Activated CD8-positive, alpha-beta T cell treated with anti-CD3 and anti-CD28 coated beads for 36 hours (primary cell): ENCODE results near the gene NAA15. TPM values are rescaled to one million over a fixed set of nuclear protein-coding genes. Genes with fewer than 3 reads are reported as not detected.
A peak's percentile ranks its signal among the peaks of the same experiment; 100 is the strongest.

Source experiments
- ATAC-seq: fragments of 200-7000 bp; cut with Tn5 transposase; one replicate; pipeline ENCODE4 v1.10.0; 2021; ENCODE audit warnings: mild to moderate bottlenecking, moderate library complexity
- CTCF ChIA-PET: fragments of 350-600 bp; sonication (Branson Sonifier 250); formaldehyde crosslinking; loops from one replicate; lab custom pipeline; 2021; ENCODE audit warnings: antibody characterized with exemption; lab: Charles Lee
- POLR2A ChIA-PET: fragments of 350-600 bp; sonication (Branson Sonifier 250); formaldehyde crosslinking; loops from one replicate; lab custom pipeline; 2021; ENCODE audit warnings: antibody characterized with exemption; lab: Charles Lee
- DNase-seq: peaks from one replicate; pipeline ENCODE4 v3.0.0-alpha.2; 2020
- H3K27ac Mint-ChIP-seq: one replicate; pipeline ENCODE4 v1.8.0; 2021; ENCODE audit warnings: mild to moderate bottlenecking, mixed read lengths
- H3K27me3 Mint-ChIP-seq: one replicate; pipeline ENCODE4 v1.8.0; 2021; ENCODE audit warnings: mixed read lengths
- H3K36me3 Mint-ChIP-seq: one replicate; pipeline ENCODE4 v1.8.0; 2021; ENCODE audit warnings: low read depth, mixed read lengths
- H3K4me1 Mint-ChIP-seq: one replicate; pipeline ENCODE4 v1.8.0; 2021; ENCODE audit warnings: low read depth, mixed read lengths
- H3K4me3 Mint-ChIP-seq: one replicate; pipeline ENCODE4 v1.8.0; 2021; ENCODE audit warnings: mild to moderate bottlenecking, moderate library complexity, mixed read lengths
- H3K9me3 Mint-ChIP-seq: one replicate; pipeline ENCODE4 v1.8.0; 2021; ENCODE audit warnings: mixed read lengths
- intact Hi-C: fragments of 100-400 bp; cut with micrococcal nuclease; formaldehyde crosslinking; loops from one replicate; pipeline ENCODE4 v1.10.0; 2022
- total RNA-seq, 2 experiments: library from RNA; stranded (reverse); gene quantifications; one replicate each; pipeline ENCODE4 v1.2.3, GENCODE V29; 2021
- TF ChIP-seq, protein P1 (sequence below): fragments of 200-600 bp; IDR thresholded peaks from one replicate; pipeline ENCODE4 v1.8.0; 2022; ENCODE audit warnings: antibody characterized with exemption, mild to moderate bottlenecking

NAA15 gene
- total RNA-seq, 2 experiments from 2014 or later = 113 to 114 TPM

DNA sequence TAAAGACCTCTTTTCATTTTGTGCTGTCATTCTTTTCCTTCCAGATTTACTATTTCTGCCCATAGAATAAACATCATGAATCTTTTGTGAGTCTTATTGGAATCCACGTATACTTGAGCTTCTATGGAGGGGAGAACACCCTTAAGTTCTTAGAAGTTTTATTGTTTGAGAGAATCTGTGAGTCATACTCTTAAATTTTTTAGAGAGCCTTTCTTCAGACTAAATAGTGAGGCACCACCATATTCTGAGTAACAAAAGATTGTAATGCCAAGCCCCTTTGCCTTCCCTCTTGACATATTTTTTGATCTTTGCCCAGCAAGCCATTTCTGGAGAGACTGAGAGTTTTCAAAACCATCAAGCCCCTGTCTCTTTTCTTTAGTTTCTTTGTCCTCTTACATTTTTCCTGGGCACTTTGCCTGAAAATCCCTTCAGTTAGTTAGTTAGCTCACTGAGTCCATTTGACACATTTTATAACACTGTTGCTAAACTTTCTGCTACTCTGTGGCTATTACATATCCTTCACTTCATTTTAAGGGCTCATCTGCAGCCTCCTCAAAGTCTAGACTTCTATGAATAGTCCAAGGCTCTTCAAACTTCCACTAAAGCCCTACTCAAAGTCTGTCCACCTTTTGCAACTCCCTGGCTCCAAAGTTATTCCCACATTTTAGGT, 66.3 kb downstream of the NAA15 start:
- TF ChIP-seq, protein P1, sequence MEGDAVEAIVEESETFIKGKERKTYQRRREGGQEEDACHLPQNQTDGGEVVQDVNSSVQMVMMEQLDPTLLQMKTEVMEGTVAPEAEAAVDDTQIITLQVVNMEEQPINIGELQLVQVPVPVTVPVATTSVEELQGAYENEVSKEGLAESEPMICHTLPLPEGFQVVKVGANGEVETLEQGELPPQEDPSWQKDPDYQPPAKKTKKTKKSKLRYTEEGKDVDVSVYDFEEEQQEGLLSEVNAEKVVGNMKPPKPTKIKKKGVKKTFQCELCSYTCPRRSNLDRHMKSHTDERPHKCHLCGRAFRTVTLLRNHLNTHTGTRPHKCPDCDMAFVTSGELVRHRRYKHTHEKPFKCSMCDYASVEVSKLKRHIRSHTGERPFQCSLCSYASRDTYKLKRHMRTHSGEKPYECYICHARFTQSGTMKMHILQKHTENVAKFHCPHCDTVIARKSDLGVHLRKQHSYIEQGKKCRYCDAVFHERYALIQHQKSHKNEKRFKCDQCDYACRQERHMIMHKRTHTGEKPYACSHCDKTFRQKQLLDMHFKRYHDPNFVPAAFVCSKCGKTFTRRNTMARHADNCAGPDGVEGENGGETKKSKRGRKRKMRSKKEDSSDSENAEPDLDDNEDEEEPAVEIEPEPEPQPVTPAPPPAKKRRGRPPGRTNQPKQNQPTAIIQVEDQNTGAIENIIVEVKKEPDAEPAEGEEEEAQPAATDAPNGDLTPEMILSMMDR = no peak
- peaks cover 58% of the 10 kb centered on the region for H3K36me3 Mint-ChIP-seq
- no peaks in the 10 kb centered on the region for H3K27me3 Mint-ChIP-seq
- POLR2A ChIA-PET = no interaction called here
- no peak overlapping the region for H3K4me3 Mint-ChIP-seq
- no peak for ATAC-seq
- CTCF ChIA-PET = interaction anchor here (0.8 to 1.2 kb wide), 4 partner anchors 26 to 337 kb away, joined by 3 read pairs; no protein-coding TSS in a partner anchor
- H3K4me1 Mint-ChIP-seq = peaks cover 12% of the 10 kb centered on the region
- peak overlapping the region; percentile 6 for H3K27ac Mint-ChIP-seq
- DNase-seq = no peak
- H3K9me3 Mint-ChIP-seq = no peaks in the 10 kb centered on the region
- intact Hi-C loops = no loop called here

DNA sequence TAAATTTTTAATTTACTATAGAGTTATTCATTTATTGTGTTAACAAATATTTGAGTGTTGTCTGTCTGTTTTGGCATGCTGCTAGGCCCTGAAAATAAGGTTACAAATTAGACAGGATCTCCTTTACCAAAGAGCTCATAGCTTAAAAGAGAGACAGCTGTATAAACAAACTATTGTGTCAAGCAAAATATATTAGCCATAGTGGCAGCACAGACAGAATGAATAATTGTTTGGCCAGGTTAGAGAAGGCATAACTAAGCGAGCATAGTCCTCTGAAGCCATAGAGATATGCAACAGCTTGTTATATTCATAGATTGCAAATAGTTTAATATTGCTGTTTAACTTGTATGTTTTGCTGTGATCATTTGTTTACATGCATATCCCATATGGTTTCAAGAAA, 67.7 kb downstream of the NAA15 start:
- ChIA-PET POLR2A (no interaction called here), CTCF (interaction anchor here (0.8 to 1.5 kb wide), 2 partner anchors 16 to 24 kb away, joined by 3 to 6 read pairs; no protein-coding TSS in a partner anchor)
- intact Hi-C loops = no loop called here
- Mint-ChIP-seq H3K9me3 (no peaks in the 10 kb centered on the region), H3K36me3 (peaks cover 58% of the 10 kb centered on the region), H3K27ac (no peak overlapping the region), H3K27me3 (no peaks in the 10 kb centered on the region), H3K4me1 (peaks cover 12% of the 10 kb centered on the region), H3K4me3 (no peak overlapping the region)
- ATAC-seq (no peak), DNase-seq (no peak)
- TF ChIP-seq, protein P1 = no peak

DNA sequence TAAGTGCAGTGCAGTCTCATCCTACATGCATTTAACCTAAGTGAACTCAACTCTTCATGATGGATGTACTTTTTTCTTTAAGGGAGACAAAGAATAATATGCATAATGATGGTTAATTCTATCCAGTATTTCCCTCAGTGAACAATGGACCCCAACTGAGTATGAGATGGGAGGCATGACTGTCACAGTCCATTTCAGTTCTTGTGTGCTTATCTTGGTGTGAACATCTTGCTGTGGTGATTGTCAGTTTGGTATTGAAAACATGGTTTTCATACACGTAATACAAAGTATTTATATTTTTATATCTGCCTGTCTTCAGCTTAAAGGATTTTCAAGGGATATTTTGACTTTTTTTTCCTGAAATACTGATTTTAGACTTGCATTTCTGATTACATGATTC, 72.9 kb downstream of the NAA15 start:
- POLR2A ChIA-PET = no interaction called here
- Mint-ChIP-seq H3K4me1 (no peaks in the 10 kb centered on the region), H3K9me3 (no peaks in the 10 kb centered on the region), H3K27me3 (no peaks in the 10 kb centered on the region), H3K27ac (no peak overlapping the region), H3K36me3 (peaks cover 40% of the 10 kb centered on the region), H3K4me3 (no peak overlapping the region)
- TF ChIP-seq, protein P1 = no peak
- intact Hi-C loops = no loop called here
- CTCF ChIA-PET = no interaction called here
- ATAC-seq (no peak), DNase-seq (no peak)

DNA sequence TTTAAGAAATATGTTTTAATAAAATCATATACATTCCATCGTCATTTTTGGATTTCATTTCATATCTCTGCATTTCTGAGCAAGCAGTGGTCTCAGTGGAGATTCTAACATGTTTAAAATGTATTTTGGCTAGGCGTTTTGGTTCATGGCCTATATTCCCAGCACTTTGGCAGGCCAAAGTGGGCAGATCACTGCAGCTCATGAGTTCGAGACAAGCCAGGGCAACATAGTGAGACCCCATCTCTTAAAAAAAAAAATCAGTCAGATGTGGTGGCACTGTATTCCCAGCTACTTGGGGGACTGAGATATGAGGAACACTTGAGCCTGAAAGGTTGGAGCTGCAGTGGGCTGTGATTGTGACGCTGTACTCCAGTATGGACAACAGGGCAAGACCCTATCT, 85.1 kb downstream of the NAA15 start:
- Mint-ChIP-seq H3K27me3 (no peaks in the 10 kb centered on the region), H3K4me3 (no peak overlapping the region), H3K36me3 (peaks cover 48% of the 10 kb centered on the region), H3K27ac (no peak overlapping the region), H3K4me1 (peaks cover 2% of the 10 kb centered on the region), H3K9me3 (no peaks in the 10 kb centered on the region)
- intact Hi-C loops = no loop called here
- ATAC-seq (no peak), DNase-seq (no peak)
- ChIA-PET POLR2A (no interaction called here), CTCF (interaction anchor here (1.7 kb wide), 1 partner anchor 20 kb away, joined by 3 read pairs; no protein-coding TSS in a partner anchor)
- TF ChIP-seq, protein P1 = no peak

DNA sequence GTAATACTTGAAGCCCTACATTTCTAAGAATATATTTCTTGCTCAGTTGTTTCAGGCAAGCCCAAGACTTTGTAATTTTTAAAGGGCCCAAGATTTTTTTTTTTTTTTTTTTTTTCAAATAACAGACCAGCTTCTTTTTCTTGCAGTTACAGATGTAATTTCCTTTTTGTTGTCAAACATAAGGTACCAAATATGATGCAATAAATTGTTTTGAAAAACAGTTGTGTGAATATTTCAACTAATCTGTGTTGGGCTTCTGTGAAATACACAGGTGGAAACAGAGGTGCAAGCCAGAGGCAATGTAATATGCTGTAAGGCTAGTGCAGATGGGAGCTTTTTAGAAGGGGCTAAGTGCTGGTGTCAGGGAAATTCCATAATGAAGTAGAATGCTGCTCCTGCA, 87.8 kb downstream of the NAA15 start:
- CTCF ChIA-PET = interaction anchor here (1.7 kb wide), 1 partner anchor 27 kb away, joined by 4 read pairs; no protein-coding TSS in a partner anchor
- Mint-ChIP-seq H3K9me3 (no peaks in the 10 kb centered on the region), H3K27me3 (no peaks in the 10 kb centered on the region), H3K27ac (peak overlapping the region; percentile 34), H3K4me3 (no peak overlapping the region), H3K4me1 (peaks cover 2% of the 10 kb centered on the region), H3K36me3 (peaks cover 50% of the 10 kb centered on the region)
- POLR2A ChIA-PET = interaction anchor here (0.6 kb wide), 2 partner anchors 27 to 64 kb away, joined by 3 read pairs; no protein-coding TSS in a partner anchor
- ATAC-seq (no peak), DNase-seq (no peak)
- intact Hi-C loops = no loop called here
- TF ChIP-seq, protein P1 = no peak
